Stimulated activated CD4-positive, alpha-beta T cell treated with anti-CD3 and anti-CD28 coated beads, Interleukin-1b, Interleukin-23, amount 100 ng/mL, for 48 hours (primary cell): ENCODE measurements around the gene SLC25A36.

Experiments
- DNase-seq: peaks from one replicate; pipeline ENCODE4 v3.0.0-alpha.2; 2020

SLC25A36 gene

DNA sequence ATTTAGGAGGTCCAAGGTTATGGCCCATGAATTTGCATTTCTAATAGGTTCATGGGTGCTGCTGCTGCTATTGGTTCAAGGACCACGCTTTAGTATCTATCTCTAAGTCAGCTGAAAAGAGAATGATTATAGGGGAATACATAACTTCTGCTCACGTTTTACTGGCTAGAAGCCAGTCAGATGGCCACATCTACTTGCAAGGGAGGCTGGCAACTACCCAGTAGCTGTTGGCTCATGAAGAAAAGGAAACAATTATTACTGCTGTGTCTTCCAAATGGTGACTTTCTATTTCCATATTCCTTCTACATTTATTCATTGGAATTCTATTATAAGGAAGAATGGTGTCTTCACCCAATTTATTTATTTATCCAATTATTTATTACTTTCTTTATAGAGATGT is 54.2 kb downstream of the SLC25A36 start:
- DNase-seq: no peak

DNA sequence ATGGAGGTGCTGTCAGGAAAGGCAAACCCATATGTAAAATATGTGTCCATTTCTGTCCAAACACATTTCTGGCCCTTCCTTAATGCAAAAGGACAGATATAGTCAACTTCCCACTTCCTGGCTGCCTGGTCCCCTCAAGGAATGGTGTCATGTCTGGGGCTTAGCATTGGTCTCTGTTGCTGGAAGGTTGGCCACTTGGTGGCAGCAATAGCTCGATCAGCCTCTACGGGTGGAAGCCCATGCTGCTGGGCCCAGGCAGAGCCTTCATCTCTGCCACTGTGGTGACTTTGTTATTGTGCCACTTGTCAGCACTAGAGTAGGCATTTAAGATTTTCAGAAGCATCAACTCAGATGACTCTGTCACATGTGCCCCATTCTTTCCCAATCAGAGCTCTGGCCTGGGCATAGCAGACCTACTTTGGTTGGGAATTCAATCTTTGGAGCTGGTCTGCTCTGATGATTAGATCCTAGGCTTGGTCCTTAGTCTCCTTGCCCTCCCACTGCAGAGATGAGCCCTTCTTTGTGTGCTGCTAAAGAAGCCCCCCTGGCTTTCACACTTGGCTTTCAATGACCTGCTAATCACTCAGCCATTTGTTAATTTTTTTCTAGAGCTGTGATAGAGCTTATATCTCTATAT is 58.5 kb downstream of the SLC25A36 start:
- peak; percentile 46 for DNase-seq

DNA sequence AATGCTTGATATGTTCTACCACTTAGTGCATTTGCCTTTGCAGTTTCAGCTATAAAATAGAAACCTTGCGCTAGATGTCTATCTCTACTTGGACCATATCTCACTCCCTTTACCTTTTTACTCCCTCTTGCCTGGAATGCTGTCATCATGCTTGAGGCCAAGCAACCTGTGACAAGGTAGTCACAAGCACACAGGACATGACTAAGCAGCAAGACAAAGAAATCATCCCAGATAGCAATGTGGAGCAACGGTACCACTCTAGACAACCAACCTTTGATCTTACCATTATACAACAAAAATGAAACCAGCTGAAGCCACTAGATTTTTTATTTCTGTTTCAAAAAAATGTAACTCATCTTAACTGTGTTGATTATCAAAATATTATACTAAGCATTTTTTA is 59.0 kb downstream of the SLC25A36 start:
- DNase-seq: no peak

DNA sequence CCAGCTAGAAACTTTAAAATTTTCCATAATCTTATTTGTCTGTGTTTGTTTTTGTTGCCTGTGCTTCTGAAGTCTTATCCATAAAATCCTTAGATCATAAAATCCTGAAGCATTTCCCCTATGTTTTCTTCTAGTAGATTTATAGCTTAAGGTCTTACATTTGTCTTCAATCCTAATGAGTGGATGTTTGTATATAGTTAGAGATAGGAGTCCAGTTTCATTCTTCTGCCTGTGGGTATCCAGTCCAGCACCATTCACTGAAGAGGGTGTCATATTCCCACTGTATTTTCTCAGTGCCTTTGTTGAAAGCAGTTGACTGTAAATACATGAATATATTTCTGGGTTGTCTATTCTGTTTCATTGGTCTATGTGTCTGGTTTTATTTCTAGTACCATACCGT is 64.7 kb downstream of the SLC25A36 start:
- DNase-seq: no peak

DNA sequence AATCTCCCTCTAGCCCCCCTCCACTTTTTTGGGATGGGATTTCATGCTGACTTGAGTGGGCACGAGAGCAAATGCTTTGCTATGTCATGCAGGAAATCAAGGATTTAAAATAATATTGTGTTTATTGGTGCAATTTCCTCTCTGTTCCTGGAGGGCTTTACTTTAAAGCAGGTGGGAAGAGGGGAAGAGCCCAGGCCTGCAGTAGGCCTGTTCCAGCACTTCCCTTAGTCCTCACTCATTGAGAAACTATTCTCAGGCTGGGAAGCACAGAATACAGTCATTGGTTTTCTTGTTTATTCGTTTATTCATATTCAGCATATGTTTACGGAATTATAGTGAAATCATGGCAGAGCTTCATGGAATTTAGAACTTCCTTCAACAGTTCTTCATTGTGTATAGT is 67.9 kb downstream of the SLC25A36 start:
- no peak for DNase-seq

DNA sequence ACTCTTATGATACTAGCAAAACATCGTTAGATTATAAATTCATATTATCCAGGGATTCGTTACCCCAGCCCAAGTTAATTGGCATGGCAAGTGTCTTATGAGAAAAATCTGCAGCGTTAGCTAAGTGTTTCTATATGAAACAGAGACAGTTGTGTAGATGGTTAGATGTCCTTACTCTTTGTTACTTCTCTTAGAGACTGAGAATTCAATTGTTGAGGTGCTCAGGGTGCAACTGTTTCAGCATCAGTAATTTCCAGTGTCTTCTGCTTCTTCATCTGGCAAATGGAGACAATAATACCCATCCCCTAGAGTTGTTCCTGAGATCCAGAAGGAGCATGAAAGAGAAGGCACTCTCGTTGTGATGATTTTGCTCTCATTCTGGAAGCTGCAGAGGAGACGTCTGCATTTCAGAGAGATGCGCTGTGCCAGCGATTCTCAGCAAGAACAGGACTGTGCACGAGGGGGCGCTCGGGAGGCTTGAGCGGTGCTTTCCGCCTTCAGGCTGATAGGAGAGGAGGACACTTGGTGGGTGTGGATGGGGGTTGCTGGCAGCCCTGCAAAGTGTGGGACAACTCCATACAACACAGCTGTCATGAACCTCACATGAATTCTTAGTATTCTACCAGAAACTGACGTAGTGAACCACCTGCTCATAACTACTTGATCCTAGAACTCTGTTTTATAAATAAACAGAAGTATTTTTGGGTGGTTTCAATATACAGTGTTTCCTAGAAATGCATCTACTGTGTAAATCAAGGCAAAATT is 69.8 kb downstream of the SLC25A36 start:
- peak; percentile 80 for DNase-seq

DNA sequence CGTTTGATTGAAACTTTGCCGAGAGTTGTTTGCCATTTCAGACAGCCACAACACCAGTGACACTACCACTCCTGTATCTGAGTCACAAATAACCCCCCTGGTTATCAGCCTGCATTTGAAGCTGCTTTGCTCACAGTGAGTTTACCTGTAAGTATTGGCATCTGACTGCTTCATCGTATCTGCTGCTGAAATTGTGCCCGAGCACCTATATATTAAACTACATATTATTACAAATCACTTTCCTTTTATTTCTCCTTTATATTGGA is 70.3 kb downstream of the SLC25A36 start:
- no peak for DNase-seq

DNA sequence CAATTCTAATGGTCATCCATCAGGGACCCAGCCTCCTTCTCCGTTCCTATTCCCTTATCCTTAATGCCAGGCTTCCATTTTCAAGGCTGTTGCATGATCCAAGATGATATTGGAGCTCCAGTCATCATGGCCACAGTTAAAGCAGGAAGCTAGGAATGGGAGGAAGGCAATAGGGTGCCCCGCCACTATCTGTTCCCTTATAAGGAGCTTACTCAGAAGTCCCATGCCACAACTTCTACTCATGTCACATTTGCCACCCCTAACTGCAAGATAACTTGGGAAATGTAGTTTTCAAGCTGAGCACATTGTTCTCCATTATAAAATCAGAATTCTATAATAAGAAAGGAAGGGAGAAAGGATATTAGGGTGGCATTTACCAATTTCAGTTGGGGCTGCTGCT is 70.9 kb downstream of the SLC25A36 start:
- no peak for DNase-seq

DNA sequence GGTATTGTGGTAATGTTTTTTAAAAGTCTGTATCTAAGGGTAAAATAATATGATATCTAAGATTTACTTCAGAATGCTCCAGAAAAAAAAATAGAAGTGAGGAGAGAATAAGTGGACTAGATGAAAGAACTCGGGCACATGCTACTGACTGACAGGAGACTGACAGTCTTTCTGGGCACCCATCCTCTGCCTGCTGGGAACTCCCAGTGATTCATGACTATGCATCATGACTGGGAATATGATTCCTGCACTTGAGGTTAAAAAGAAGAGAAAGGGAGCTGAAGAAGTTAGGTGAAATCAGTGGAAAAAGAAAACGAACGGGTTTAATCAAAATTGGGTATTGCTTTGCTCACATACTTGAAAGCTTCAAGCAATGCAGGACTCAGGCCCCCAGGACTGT is 73.8 kb downstream of the SLC25A36 start:
- DNase-seq: no peak

DNA sequence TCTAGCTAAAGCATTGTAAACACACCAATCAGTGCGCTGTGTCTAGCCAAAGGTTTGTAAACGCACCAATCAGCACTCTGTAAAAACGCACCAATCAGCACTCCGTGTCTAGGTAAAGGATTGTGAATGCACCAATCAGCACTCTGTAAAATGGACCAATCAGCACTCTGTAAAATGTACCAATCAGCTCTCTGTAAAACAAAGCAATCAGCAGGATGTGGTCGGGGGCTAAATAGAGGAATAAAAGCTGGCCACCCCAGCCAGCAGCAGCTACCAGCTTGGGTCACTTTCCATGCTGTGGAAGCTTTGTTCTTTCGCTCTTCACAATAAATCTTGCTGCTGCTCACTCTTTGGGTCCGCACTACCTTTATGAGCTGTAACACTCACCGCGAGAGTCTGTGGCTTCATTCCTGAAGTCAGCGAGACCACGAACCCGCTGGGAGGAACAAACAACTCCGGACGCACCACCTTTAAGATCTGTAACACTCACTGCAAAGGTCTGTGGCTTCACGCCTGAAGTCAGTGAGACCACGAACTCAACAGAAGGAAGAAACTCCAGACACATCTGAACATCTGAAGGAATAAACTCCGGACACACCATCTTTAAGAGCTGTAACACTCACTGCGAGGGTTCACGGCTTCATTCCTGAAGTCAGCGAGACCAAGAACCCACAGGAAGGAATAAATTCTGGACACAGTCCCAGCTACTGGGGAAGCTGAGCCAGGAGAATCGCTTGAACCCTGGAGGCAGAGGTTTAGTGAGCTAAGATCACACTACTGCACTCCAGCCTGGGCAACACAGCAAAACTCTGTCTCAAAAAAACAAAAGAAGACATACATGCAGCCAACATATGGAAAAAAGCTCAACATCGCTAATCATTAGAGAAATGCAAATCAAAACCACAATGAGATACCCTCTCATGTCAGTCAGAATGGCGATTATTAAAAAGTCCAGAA is 76.0 kb downstream of the SLC25A36 start:
- DNase-seq: peak; percentile 38

DNA sequence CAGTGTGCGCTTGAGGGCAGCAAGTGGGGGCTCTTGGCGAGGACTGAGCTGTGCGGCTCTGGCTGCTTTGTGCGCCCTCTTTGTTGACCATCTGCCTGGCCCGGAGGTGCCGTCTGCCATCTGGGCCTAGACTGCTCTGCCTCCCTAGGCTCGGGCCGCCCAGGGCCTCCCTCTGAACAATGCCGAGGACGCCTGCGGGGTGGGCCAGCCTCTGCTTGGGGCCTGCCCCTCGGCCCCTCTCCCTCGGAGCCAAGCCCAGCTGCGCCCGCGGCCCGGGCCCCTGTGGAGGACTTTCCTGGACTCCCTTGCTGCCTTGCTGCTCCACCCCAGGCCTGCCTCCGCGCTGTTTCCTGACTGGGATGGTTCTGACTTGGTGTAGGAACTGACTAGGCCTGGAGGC is 77.6 kb downstream of the SLC25A36 start:
- no peak for DNase-seq

DNA sequence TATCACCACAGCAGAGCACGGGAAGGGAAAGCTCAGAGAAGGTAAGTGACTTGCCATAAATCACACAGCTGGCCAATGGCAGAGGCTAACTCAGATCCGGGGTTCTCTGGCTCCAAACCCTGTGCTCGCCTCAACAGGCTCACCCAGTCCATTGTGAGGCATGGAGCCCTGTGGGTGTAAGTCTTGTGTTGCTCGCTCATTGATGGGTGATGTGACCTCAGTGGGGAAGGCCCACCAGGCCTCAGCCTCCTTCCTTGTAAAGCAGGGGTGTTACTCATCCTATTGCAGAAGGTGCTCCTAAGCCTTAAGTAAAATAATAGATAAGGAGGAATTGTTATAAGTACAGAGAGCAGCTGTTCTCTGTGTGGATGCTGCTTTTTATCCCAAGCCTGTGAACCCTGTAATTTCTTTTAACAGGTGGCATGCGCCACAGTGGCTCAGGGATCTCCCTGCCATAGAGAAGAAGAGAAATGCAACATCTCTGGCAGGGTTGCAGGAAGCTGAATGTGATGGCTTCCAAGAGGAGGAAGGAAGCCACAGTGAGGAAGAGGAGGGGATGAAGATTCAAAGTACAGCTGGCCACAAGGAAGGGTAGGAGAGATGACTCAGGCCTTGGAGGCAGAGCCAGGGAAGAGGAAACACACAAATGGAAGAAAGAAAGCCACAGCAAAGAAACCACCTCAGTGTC is 78.7 kb downstream of the SLC25A36 start:
- peak; percentile 16 for DNase-seq

DNA sequence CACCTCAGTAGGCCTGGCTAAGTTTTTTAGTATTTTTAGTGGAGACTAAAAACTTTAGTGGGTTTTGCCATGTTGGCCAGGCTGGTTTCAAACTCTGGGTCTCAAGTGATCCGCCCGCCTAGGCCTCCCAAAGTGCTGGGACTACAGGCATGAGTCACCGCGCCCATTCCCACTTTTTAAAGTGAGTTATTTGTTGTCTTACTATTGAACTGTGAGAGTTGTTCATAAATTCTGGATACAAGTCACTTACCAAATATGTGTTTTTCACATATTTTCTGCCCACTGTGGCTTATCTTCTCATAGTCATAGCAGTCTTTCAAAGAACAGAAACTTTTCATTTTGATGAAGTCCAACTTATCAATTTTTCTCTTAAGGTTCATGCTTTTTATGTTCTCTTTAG is 79.6 kb downstream of the SLC25A36 start:
- no peak for DNase-seq
